Panc1 (cell line): ENCODE measurements around the gene C2CD2. TPM values are rescaled to one million over a fixed set of nuclear protein-coding genes. Genes with fewer than 3 reads are reported as not detected.

Experiments
- ATAC-seq: fragments of 200-7000 bp; cut with Tn5 transposase; 2 replicates; pipeline ENCODE4 v1.9.1; 2020; ENCODE audit warnings: mild to moderate bottlenecking, moderate library complexity
- BruUV-seq: library from RNA; stranded (reverse); fragments of 400-500 nt; replicated peaks from 2 replicates; lab custom pipeline; 2021; lab: Mats Ljungman, UMichigan
- CTCF ChIA-PET: fragments of 300-600 bp; sonication (Branson Sonifier 250); formaldehyde crosslinking; loops from one replicate; lab custom pipeline; 2022; ENCODE audit warnings: antibody characterized with exemption; lab: Charles Lee
- POLR2A ChIA-PET: fragments of 300-600 bp; sonication (Branson Sonifier 250); formaldehyde crosslinking; loops from one replicate; lab custom pipeline; 2022; ENCODE audit warnings: antibody characterized with exemption; lab: Charles Lee
- DNase-seq: peaks from one replicate; pipeline ENCODE4 v3.0.0-alpha.2; 2010; ENCODE audit warnings: low read depth, low spot score
- H3K27ac ChIP-seq: 2 replicates; pipeline ENCODE4 v1.5.1; 2011; ENCODE audit warnings: mild to moderate bottlenecking, low read length, inconsistent platforms
- H3K27me3 ChIP-seq: fragments of 200-500 bp; sonication (Bioruptor generic); 2 replicates; pipeline ENCODE4 v1.6.0; 2014; ENCODE audit warnings: low read length, inconsistent platforms; ENCODE audit not compliant: control insufficient read depth, insufficient read depth
- H3K36me3 ChIP-seq: fragments of 200-500 bp; sonication (Bioruptor generic); 2 replicates; pipeline ENCODE4 v1.5.1; 2014; ENCODE audit warnings: inconsistent platforms, mild to moderate bottlenecking, low read length, moderate library complexity; ENCODE audit not compliant: control insufficient read depth, insufficient read depth
- H3K4me1 ChIP-seq: 2 replicates; pipeline ENCODE4 v1.5.1; 2011; ENCODE audit warnings: inconsistent platforms, mild to moderate bottlenecking, low read length, moderate library complexity; ENCODE audit not compliant: control insufficient read depth, insufficient read depth
- H3K4me3 ChIP-seq, 2 experiments: 2 replicates each; pipeline ENCODE4 v1.5.1; 2011 to 2012; ENCODE audit warnings: low read depth in 2 of 2, low read length in 2 of 2, mild to moderate bottlenecking in 2 of 2, inconsistent platforms in 1 of 2, moderate library complexity in 1 of 2
- H3K9me3 ChIP-seq: fragments of 200-500 bp; sonication (Bioruptor generic); 2 replicates; pipeline ENCODE4 v1.5.1; 2014; ENCODE audit warnings: low read depth, mild to moderate bottlenecking, inconsistent platforms, low read length, moderate library complexity; ENCODE audit not compliant: control insufficient read depth, insufficient read depth
- CTCF ChIP-seq: fragments of 450-650 bp; IDR thresholded peaks from 2 replicates; pipeline ENCODE4 v1.5.1; 2017; ENCODE audit warnings: mild to moderate bottlenecking
- POLR2AphosphoS5 ChIP-seq: IDR thresholded peaks from 2 replicates; pipeline ENCODE4 v1.6.1; 2012; ENCODE audit warnings: mild to moderate bottlenecking, low read depth, low read length, moderate library complexity
- REST ChIP-seq, 2 experiments: IDR thresholded peaks; 2 replicates each; pipeline ENCODE4 v1.6.1; 2011 to 2012; ENCODE audit warnings: low read depth in 2 of 2, control low read depth in 1 of 2, low read length in 1 of 2, mild to moderate bottlenecking in 1 of 2, moderate library complexity in 1 of 2; ENCODE audit not compliant: insufficient read depth in 1 of 2
- SIN3A ChIP-seq: IDR thresholded peaks from 2 replicates; pipeline ENCODE4 v1.6.1; 2012; ENCODE audit warnings: low read depth, mild to moderate bottlenecking, low read length, moderate library complexity, borderline replicate concordance; ENCODE audit not compliant: insufficient read depth
- TCF7L2 ChIP-seq: IDR thresholded peaks from 2 replicates; pipeline ENCODE4 v1.6.1; 2011; ENCODE audit warnings: mild to moderate bottlenecking, low read depth, low read length, inconsistent platforms
- in situ Hi-C: cut with HindIII; loops from 2 replicates; pipeline ENCODE4 v1.10.0; 2016; ENCODE audit warnings: low sequenced_read_pairs, low pct_unique_long_range_greater_than_20kb
- intact Hi-C: fragments of 100-400 bp; cut with micrococcal nuclease; formaldehyde crosslinking; loops from one replicate; pipeline ENCODE4 v1.10.0; 2022; ENCODE audit not compliant: unreplicated experiment
- total RNA-seq: library from RNA; stranded (reverse); gene quantifications from one replicate; pipeline ENCODE4 v1.2.1, GENCODE V29; 2021; ENCODE audit not compliant: unreplicated experiment

C2CD2 gene
- total RNA-seq, 1 experiment from 2014 or later: 14.0 TPM

- BruUV-seq: no TSS peak
- no peak for ATAC-seq
- DNase-seq: no peak
- Histone ChIP-seq H3K9me3 (no peaks in the 10 kb centered on the region), H3K27ac (no peak overlapping the region), H3K4me3 (no peak overlapping the region), H3K36me3 (no peaks in the 10 kb centered on the region), H3K27me3 (no peaks in the 10 kb centered on the region), H3K4me1 (no peaks in the 10 kb centered on the region)
- intact Hi-C loops (no loop called here), in situ Hi-C loops (no loop called here)
- ChIA-PET POLR2A (interaction anchor here (0.5 kb wide), 1 partner anchor 189 kb away, joined by 3 read pairs; no protein-coding TSS in a partner anchor), CTCF (interaction anchor here (0.6 kb wide), 1 partner anchor 43 kb away, joined by 5 read pairs; no protein-coding TSS in a partner anchor)
- TF ChIP-seq REST (IDR thresholded peaks at IDR 0.05; ENCODE audit: insufficient read depth in 1 of 2, low read depth in 2 of 2, low read length in 1 of 2) (peak; percentile 70 to 81), POLR2AphosphoS5 (no peak), SIN3A (no peak), CTCF (no peak), TCF7L2 (no peak)
Observed at GRCh38 chr21:41975391-41976272, 21.8 kb upstream of the C2CD2 start.

- in situ Hi-C loops: no loop called here
Observed at GRCh38 chr21:41974752-41975053, 20.9 kb upstream of the C2CD2 start.

More at GRCh38 chr21:41974752-41975053, 20.9 kb upstream of the C2CD2 start:
- Histone ChIP-seq H3K4me1 (no peaks in the 10 kb centered on the region), H3K27me3 (no peaks in the 10 kb centered on the region), H3K4me3 (no peak overlapping the region), H3K27ac (no peak overlapping the region), H3K9me3 (no peaks in the 10 kb centered on the region), H3K36me3 (no peaks in the 10 kb centered on the region)
- DNase-seq (no peak), ATAC-seq (no peak)
- ChIA-PET CTCF (no interaction called here), POLR2A (no interaction called here)
- TF ChIP-seq SIN3A: no peak
- TF ChIP-seq CTCF: no peak
- no peak for TF ChIP-seq POLR2AphosphoS5
- no peak for TF ChIP-seq TCF7L2
- no peak for TF ChIP-seq REST (IDR thresholded peaks at IDR 0.05; ENCODE audit: insufficient read depth in 1 of 2, low read depth in 2 of 2, low read length in 1 of 2)
- no TSS peak for BruUV-seq
- intact Hi-C loops: no loop called here
